H1 (cell line): Measurements from ENCODE around the gene PTPN9. TPM values are rescaled to one million over a fixed set of nuclear protein-coding genes. Genes with fewer than 3 reads are reported as not detected.
"Not testable (repeated sequence)": the region's sequence is repeated elsewhere in the genome, so short reads cannot be mapped to it uniquely, and the experiment has no call there.

ENCODE experiments used
- CTCF ChIA-PET: fragments of 300-600 bp; sonication (Branson Sonifier 250); formaldehyde crosslinking; loops from one replicate; lab custom pipeline; 2021; ENCODE audit not compliant: partially characterized antibody; lab: Charles Lee
- POLR2A ChIA-PET: fragments of 300-600 bp; sonication (Branson Sonifier 250); formaldehyde crosslinking; loops from one replicate; lab custom pipeline; 2021; ENCODE audit warnings: inconsistent platforms; ENCODE audit not compliant: partially characterized antibody; lab: Charles Lee
- DNase-seq, 2 experiments: peaks; one replicate each; pipeline versions ENCODE4 v3.0.0 to v3.0.0-alpha.2; 2010 to 2022; ENCODE audit warnings: low spot score in 2 of 2, low read depth in 1 of 2, mixed read lengths in 1 of 2
- FAIRE-seq: peaks from 2 replicates; lab custom pipeline; 2011; peaks lifted over from hg19 to GRCh38; lab: Jason Lieb, UNC
- H2AFZ ChIP-seq: 2 replicates; pipeline ENCODE4 v1.8.1; 2012; ENCODE audit warnings: low read length, inconsistent platforms
- H2AK5ac ChIP-seq: 2 replicates; pipeline ENCODE4 v1.6.1; 2013; ENCODE audit warnings: low read depth, low read length
- H2BK120ac ChIP-seq: replicated peaks from 2 replicates; pipeline ENCODE3; 2013; ENCODE audit warnings: low read depth, low read length, inconsistent platforms
- H2BK12ac ChIP-seq: 2 replicates; pipeline ENCODE4 v1.6.1; 2013; ENCODE audit warnings: low read depth, low read length
- H2BK15ac ChIP-seq: 2 replicates; pipeline ENCODE4 v1.6.1; 2013; ENCODE audit warnings: low read length
- H2BK20ac ChIP-seq: 2 replicates; pipeline ENCODE4 v1.6.1; 2013; ENCODE audit warnings: low read length
- H2BK5ac ChIP-seq: 2 replicates; pipeline ENCODE4 v1.6.1; 2013; ENCODE audit warnings: low read depth, low read length
- H3K14ac ChIP-seq: 2 replicates; pipeline ENCODE4 v1.6.1; 2013; ENCODE audit warnings: inconsistent platforms; ENCODE audit not compliant: insufficient read length
- H3K18ac ChIP-seq: 2 replicates; pipeline ENCODE4 v1.6.1; 2013; ENCODE audit warnings: low read length; ENCODE audit errors: extremely low read depth
- H3K23ac ChIP-seq: 2 replicates; pipeline ENCODE4 v1.6.1; 2013; ENCODE audit warnings: inconsistent platforms; ENCODE audit not compliant: insufficient read length
- H3K23me2 ChIP-seq: 2 replicates; pipeline ENCODE4 v1.6.1; 2013; ENCODE audit warnings: low read depth, low read length
- H3K27ac ChIP-seq: 2 replicates; pipeline ENCODE4 v1.6.1; 2011; ENCODE audit warnings: low read depth, low read length, inconsistent platforms
- H3K27me3 ChIP-seq, 4 experiments: replicated peaks in 1 of 4; 1 replicate in 1 of 4; 2 replicates in 3 of 4; pipeline versions ENCODE4 v1.6.1 to v1.8.1; 2011 to 2013; ENCODE audit warnings: low read length in 3 of 4, mild to moderate bottlenecking in 3 of 4, inconsistent platforms in 2 of 4, mixed read lengths in 2 of 4, moderate library complexity in 1 of 4; ENCODE audit not compliant: control insufficient read depth in 3 of 4, insufficient read depth in 3 of 4; ENCODE audit errors: extremely low read depth in 1 of 4
- H3K36me3 ChIP-seq, 4 experiments: 2 replicates each; pipeline versions ENCODE4 v1.6.1 to v1.8.1; 2011 to 2013; ENCODE audit warnings: mild to moderate bottlenecking in 4 of 4, low read length in 3 of 4, moderate library complexity in 2 of 4, control low read depth in 1 of 4, inconsistent platforms in 1 of 4; ENCODE audit not compliant: insufficient read depth in 4 of 4, control insufficient read depth in 2 of 4
- H3K4ac ChIP-seq: replicated peaks from 2 replicates; pipeline ENCODE3; 2013; ENCODE audit warnings: low read length, low read depth, mixed read lengths, inconsistent platforms; ENCODE audit not compliant: insufficient read length
- H3K4me1 ChIP-seq, 4 experiments: replicated peaks in 1 of 4; 1 replicate in 1 of 4; 2 replicates in 3 of 4; pipeline versions ENCODE4 v1.6.1 to v1.8.1; 2011 to 2013; ENCODE audit warnings: low read length in 3 of 4, inconsistent platforms in 2 of 4, mixed read lengths in 1 of 4; ENCODE audit not compliant: insufficient read depth in 4 of 4, control insufficient read depth in 3 of 4
- H3K4me2 ChIP-seq, 2 experiments: 2 replicates each; pipeline versions ENCODE4 v1.6.1 to v1.8.1; 2011 to 2013; ENCODE audit warnings: low read depth in 2 of 2, low read length in 2 of 2, control low read depth in 1 of 2, inconsistent platforms in 1 of 2, mild to moderate bottlenecking in 1 of 2; ENCODE audit not compliant: insufficient read depth in 1 of 2
- H3K4me3 ChIP-seq, 4 experiments: fragments of 200-600, 300-600 bp in 1 of 4; sonication (generic), shearing (Covaris generic), sonication (Bioruptor Twin) in 1 of 4; 2 replicates each; pipeline versions ENCODE4 v1.5.1 to v1.8.1; 2011 to 2016; ENCODE audit warnings: low read length in 4 of 4, low read depth in 3 of 4, control low read depth in 2 of 4, inconsistent platforms in 2 of 4, mild to moderate bottlenecking in 2 of 4, mixed read lengths in 1 of 4, moderate library complexity in 1 of 4; ENCODE audit not compliant: insufficient read depth in 2 of 4; ENCODE audit errors: extremely low read depth in 1 of 4
- H3K56ac ChIP-seq: replicated peaks from 2 replicates; pipeline ENCODE3; 2013; ENCODE audit warnings: low read depth, mild to moderate bottlenecking, mixed read lengths, low read length, inconsistent platforms; ENCODE audit not compliant: insufficient read length
- H3K79me1 ChIP-seq: 2 replicates; pipeline ENCODE4 v1.6.1; 2013; ENCODE audit warnings: low read depth, low read length, control low read depth
- H3K79me2 ChIP-seq, 2 experiments: 2 replicates each; pipeline versions ENCODE4 v1.6.1 to v1.8.1; 2012 to 2013; ENCODE audit warnings: low read length in 2 of 2, mild to moderate bottlenecking in 2 of 2, inconsistent platforms in 1 of 2; ENCODE audit not compliant: insufficient read depth in 2 of 2, control insufficient read depth in 1 of 2
- H3K9ac ChIP-seq, 4 experiments: replicated peaks in 1 of 4; 1 replicate in 1 of 4; 2 replicates in 3 of 4; pipeline versions ENCODE4 v1.6.1 to v1.8.1; 2011 to 2013; ENCODE audit warnings: low read depth in 3 of 4, low read length in 3 of 4, control low read depth in 2 of 4, mild to moderate bottlenecking in 2 of 4, moderate library complexity in 2 of 4, inconsistent platforms in 1 of 4; ENCODE audit errors: extremely low read depth in 1 of 4
- H3K9me3 ChIP-seq, 2 experiments: 2 replicates each; pipeline versions ENCODE4 v1.6.1 to v1.8.1; 2012 to 2013; ENCODE audit warnings: mild to moderate bottlenecking in 2 of 2, moderate library complexity in 2 of 2, control low read depth in 1 of 2, inconsistent platforms in 1 of 2, low read depth in 1 of 2, low read length in 1 of 2, mixed read lengths in 1 of 2; ENCODE audit not compliant: insufficient read depth in 2 of 2
- H4K20me1 ChIP-seq, 2 experiments: replicated peaks in 1 of 2; 2 replicates each; pipeline versions ENCODE3 to v1.8.1; 2011 to 2013; ENCODE audit warnings: inconsistent platforms in 2 of 2, low read length in 2 of 2, mild to moderate bottlenecking in 1 of 2; ENCODE audit not compliant: insufficient read depth in 2 of 2, control insufficient read depth in 1 of 2
- H4K5ac ChIP-seq: 2 replicates; pipeline ENCODE4 v1.6.1; 2013; ENCODE audit warnings: low read length, low read depth, mixed read lengths, inconsistent platforms; ENCODE audit not compliant: insufficient read length
- H4K8ac ChIP-seq: 2 replicates; pipeline ENCODE4 v1.8.0; 2013; ENCODE audit warnings: mild to moderate bottlenecking, moderate library complexity, low read length, inconsistent platforms; ENCODE audit not compliant: insufficient read depth; ENCODE audit errors: extremely low read depth
- H4K91ac ChIP-seq: replicated peaks from 2 replicates; pipeline ENCODE3; 2013; ENCODE audit warnings: low read length, mixed read lengths, inconsistent platforms; ENCODE audit not compliant: insufficient read length
- WGBS, 2 experiments: shearing (Covaris generic) in 1 of 2; methylation state at CpG; one replicate each; pipeline versions ENCODE4 v1.1.6 to v1.1.7; 2013 to 2015; ENCODE audit warnings: low lambda C conversion rate in 2 of 2, mixed read lengths in 2 of 2, inconsistent platforms in 1 of 2, low coverage in 1 of 2, missing lambda C conversion rate in 1 of 2; ENCODE audit not compliant: insufficient replicate concordance in 2 of 2, insufficient coverage in 1 of 2, insufficient read length in 1 of 2; ENCODE audit errors: extremely low coverage in 1 of 2, missing lambda C conversion rate in 1 of 2; 5-methylcytosine and 5-hydroxymethylcytosine counted together
- polyA plus RNA-seq, 7 experiments: library from polyadenylated mRNA; depleted of rRNA in 3 of 7; stranded (reverse) in 5 of 7; unstranded in 2 of 7; fragments of >200 nt in 5 of 7; fragments of 200-250 nt in 2 of 7; gene quantifications; 1 replicate in 5 of 7; 2 replicates in 1 of 7; 4 replicates in 1 of 7; pipeline versions ENCODE4 v1.2.1 to v1.2.3, GENCODE V29; 2011 to 2013; ENCODE audit warnings: missing spikeins in 2 of 7, mixed read lengths in 2 of 7
- total RNA-seq: library from RNA; stranded (reverse); fragmentation: NEBNext Ultra II Directional; extraction: Animal tissue kit (Norgen Biotek cat#: 25700); gene quantifications from 2 replicates; pipeline ENCODE4 v1.2.1, GENCODE V29; 2021

PTPN9 gene
- total and polyA plus RNA-seq, 2 of the 8 experiments (the other 6 are each of a cell fraction or from before 2014, with no cell fraction given): 46.6 to 57.4 TPM

- FAIRE-seq: not testable (repeated sequence)
- CTCF ChIA-PET: interaction anchor here (0.7 kb wide), 1 partner anchor 10 kb away, joined by 3 read pairs; no protein-coding TSS in a partner anchor
Observed at GRCh38 chr15:75445324-75445723, 133.8 kb downstream of the PTPN9 start.

GRCh38 chr15:75443972-75444453 lies 135.1 kb downstream of the PTPN9 start:
- not testable (repeated sequence) for H3K4me2 ChIP-seq, H3K4me3 ChIP-seq

More at GRCh38 chr15:75445324-75445723, 133.8 kb downstream of the PTPN9 start:
- H3K4ac ChIP-seq, H4K5ac ChIP-seq, H2BK20ac ChIP-seq, H3K27ac ChIP-seq, DNase-seq, H3K4me1 ChIP-seq, H3K36me3 ChIP-seq, H2AFZ ChIP-seq, H3K23me2 ChIP-seq, H3K9ac ChIP-seq, H3K79me1 ChIP-seq, H2BK12ac ChIP-seq, H3K18ac ChIP-seq, H4K91ac ChIP-seq, H3K23ac ChIP-seq, H2BK5ac ChIP-seq, H3K14ac ChIP-seq, H3K9me3 ChIP-seq, H3K56ac ChIP-seq, H2BK120ac ChIP-seq, H3K4me2 ChIP-seq, H4K8ac ChIP-seq, H3K27me3 ChIP-seq, H3K4me3 ChIP-seq, H2BK15ac ChIP-seq, H2AK5ac ChIP-seq: not testable (repeated sequence)
- Histone ChIP-seq H3K79me2 (peaks cover 47 to 97% of the 10 kb centered on the region in 2 experiments), H4K20me1 (peaks cover 19 to 21% of the 10 kb centered on the region in 2 experiments)
- 90% methylated on average over 6 of the region's 10 CpGs; no CpG with 5 or more reads in 1 of the 2 experiments for WGBS, 2 experiments
- POLR2A ChIA-PET: interaction anchor here (1.3 kb wide), 1 partner anchor 14 kb away, joined by 3 read pairs; no protein-coding TSS in a partner anchor

More at GRCh38 chr15:75443972-75444453, 135.1 kb downstream of the PTPN9 start:
- H2AFZ ChIP-seq, H3K4ac ChIP-seq, H2BK120ac ChIP-seq, H3K4me1 ChIP-seq, DNase-seq, H3K27me3 ChIP-seq, H3K27ac ChIP-seq, H3K23me2 ChIP-seq, H3K79me1 ChIP-seq, H2AK5ac ChIP-seq, H4K91ac ChIP-seq, H3K36me3 ChIP-seq, H3K18ac ChIP-seq, H4K5ac ChIP-seq, H2BK12ac ChIP-seq, H3K23ac ChIP-seq, H3K56ac ChIP-seq, H2BK15ac ChIP-seq, H3K9me3 ChIP-seq, H4K8ac ChIP-seq, H2BK20ac ChIP-seq, H3K9ac ChIP-seq, H3K14ac ChIP-seq, FAIRE-seq, H2BK5ac ChIP-seq: not testable (repeated sequence)
- H4K20me1 ChIP-seq: peaks cover 9 to 14% of the 10 kb centered on the region in 2 experiments
- POLR2A ChIA-PET: interaction anchor here (1.5 kb wide), 1 partner anchor 17 kb away, joined by 5 read pairs; no protein-coding TSS in a partner anchor
- 94% methylated on average over 8 of the region's 8 CpGs; no CpG with 5 or more reads in 1 of the 2 experiments for WGBS, 2 experiments
- H3K79me2 ChIP-seq: peaks cover 39 to 95% of the 10 kb centered on the region in 2 experiments
- CTCF ChIA-PET: interaction anchor here (1.1 kb wide), 1 partner anchor 17 kb away, joined by 3 read pairs; no protein-coding TSS in a partner anchor
